ENCODE results near the gene ELL. TPM values are rescaled to one million over a fixed set of nuclear protein-coding genes. Genes with fewer than 3 reads are reported as not detected.
A peak's percentile ranks its signal among the peaks of the same experiment; 100 is the strongest.

The ELL gene
- total RNA-seq, 3 donors from 2014 or later (not counting 1 experiment from before 2014, with no cell fraction given): 61.1 to 64.3 (median 63.8) TPM

DNA sequence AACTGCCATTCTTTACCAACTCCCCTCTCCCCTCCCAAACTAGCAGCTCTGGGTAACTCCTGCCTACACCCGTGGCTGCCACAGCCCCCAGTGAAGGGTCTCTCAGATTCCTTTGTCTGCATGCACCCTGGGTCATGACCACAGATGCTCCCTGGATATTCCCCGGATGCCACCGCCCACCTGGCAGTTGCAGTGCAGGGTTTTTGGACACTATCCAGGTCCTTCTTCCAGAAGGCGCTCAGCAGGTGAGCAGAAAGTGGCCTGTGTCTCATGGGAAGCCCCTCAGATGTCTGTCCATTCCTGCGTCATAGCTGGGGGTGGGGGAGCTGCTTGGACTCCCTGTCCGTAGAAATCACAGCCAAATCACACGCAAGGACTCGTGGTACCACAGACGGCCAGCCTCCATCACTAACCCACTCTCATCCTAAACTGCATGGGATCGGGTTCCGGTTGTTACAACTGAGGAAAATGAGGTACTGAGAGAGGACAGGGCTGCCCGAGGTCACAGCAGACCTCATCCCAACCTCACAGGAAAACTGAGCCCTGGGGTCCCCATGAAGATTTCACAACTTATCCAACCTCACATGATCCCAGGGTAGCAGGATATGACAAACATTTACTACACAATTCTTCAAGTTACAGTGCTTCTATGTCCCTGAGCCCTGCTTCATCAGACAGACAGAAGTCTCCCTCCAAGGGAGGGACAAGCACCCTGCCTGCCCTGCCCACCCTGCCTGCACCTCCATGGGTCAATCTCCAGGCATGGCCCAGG, 38.6 kb downstream of the ELL start:
- Histone ChIP-seq H3K27me3 (ENCODE audit: control insufficient read depth, insufficient read depth, low read length) (no peaks in the 10 kb centered on the region), H3K27ac (ENCODE audit: low read length) (no peak overlapping the region), H3K4me1 (ENCODE audit: control insufficient read depth, insufficient read depth, low read length) (peaks cover 83% of the 10 kb centered on the region), H3K4me3 (ENCODE audit: low read length) (no peak overlapping the region), H3K9me3 (ENCODE audit: control insufficient read depth, insufficient read depth, low read length) (no peaks in the 10 kb centered on the region), H3K36me3 (ENCODE audit: control insufficient read depth, insufficient read depth, low read length) (no peaks in the 10 kb centered on the region)
- intact Hi-C loops (cut with micrococcal nuclease): no loop called here
- Mint-ChIP-seq H3K27me3 (ENCODE audit: low read depth in 2 of 2) (no peaks in the 10 kb centered on the region), H3K27ac (peak overlapping the region; percentile 36 to 65), H3K36me3 (no peaks in the 10 kb centered on the region), H3K4me3 (no peak overlapping the region), H3K9me3 (no peaks in the 10 kb centered on the region), H3K4me1 (peaks cover 52 to 78% of the 10 kb centered on the region in 2 donors)
- DNase-seq (no peak), ATAC-seq (no peak)
- WGBS (ENCODE audit: insufficient coverage): 95% methylated on average over 12 of the region's 12 CpGs
- TF ChIP-seq, protein P1, sequence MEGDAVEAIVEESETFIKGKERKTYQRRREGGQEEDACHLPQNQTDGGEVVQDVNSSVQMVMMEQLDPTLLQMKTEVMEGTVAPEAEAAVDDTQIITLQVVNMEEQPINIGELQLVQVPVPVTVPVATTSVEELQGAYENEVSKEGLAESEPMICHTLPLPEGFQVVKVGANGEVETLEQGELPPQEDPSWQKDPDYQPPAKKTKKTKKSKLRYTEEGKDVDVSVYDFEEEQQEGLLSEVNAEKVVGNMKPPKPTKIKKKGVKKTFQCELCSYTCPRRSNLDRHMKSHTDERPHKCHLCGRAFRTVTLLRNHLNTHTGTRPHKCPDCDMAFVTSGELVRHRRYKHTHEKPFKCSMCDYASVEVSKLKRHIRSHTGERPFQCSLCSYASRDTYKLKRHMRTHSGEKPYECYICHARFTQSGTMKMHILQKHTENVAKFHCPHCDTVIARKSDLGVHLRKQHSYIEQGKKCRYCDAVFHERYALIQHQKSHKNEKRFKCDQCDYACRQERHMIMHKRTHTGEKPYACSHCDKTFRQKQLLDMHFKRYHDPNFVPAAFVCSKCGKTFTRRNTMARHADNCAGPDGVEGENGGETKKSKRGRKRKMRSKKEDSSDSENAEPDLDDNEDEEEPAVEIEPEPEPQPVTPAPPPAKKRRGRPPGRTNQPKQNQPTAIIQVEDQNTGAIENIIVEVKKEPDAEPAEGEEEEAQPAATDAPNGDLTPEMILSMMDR (IDR thresholded peaks at IDR 0.05): no peak

DNA sequence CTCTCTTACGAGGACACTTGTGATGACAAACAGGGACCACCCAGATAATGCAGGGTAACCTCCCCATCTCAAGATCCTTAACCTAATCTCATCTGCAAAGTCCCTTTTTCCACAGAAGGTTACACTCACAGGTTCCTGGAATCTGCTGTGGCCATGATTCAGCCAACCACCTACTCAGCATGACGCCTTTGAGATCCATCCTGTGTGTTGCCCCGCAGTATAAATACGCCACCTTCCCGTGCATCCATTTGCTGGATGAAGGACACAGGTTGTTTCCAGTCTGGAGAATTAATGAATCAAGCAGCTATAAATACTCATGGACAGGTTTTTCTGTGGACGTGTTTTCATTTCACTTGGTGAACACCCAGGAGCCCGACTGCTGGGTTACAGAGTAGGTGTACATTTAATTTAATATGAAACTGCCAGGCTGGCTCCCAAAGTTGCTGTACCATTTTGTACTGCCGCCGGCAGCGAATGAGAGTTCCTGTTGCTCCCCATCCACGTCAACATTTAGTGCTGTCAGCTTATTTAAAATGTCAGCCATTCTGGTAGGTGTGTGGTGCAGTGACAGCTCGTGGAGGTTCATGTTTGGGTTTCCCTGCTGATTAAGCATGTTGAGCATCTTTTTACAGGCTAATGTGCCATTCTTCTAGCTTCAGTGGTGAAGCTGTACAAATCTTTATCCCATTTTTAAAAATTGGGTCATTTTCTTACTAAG, 40.2 kb downstream of the ELL start:
- H3K36me3 ChIP-seq (ENCODE audit: control insufficient read depth, insufficient read depth, low read length): no peaks in the 10 kb centered on the region
- Mint-ChIP-seq H3K36me3 (no peaks in the 10 kb centered on the region), H3K9me3 (no peaks in the 10 kb centered on the region), H3K4me3 (peak overlapping the region; percentile 22), H3K27me3 (ENCODE audit: low read depth in 2 of 2) (no peaks in the 10 kb centered on the region), H3K27ac (peak overlapping the region; percentile 74 to 99), H3K4me1 (peaks cover 56 to 78% of the 10 kb centered on the region in 2 donors)
- 88% methylated on average over 12 of the region's 12 CpGs for WGBS (ENCODE audit: insufficient coverage)
- peaks cover 84% of the 10 kb centered on the region for H3K4me1 ChIP-seq (ENCODE audit: control insufficient read depth, insufficient read depth, low read length)
- intact Hi-C loops (cut with micrococcal nuclease): no loop called here
- no peak overlapping the region for H3K27ac ChIP-seq (ENCODE audit: low read length)
- TF ChIP-seq, protein P1 (IDR thresholded peaks at IDR 0.05): no peak
- no peaks in the 10 kb centered on the region for H3K9me3 ChIP-seq (ENCODE audit: control insufficient read depth, insufficient read depth, low read length)
- no peaks in the 10 kb centered on the region for H3K27me3 ChIP-seq (ENCODE audit: control insufficient read depth, insufficient read depth, low read length)
- DNase-seq: no peak
- no peak overlapping the region for H3K4me3 ChIP-seq (ENCODE audit: low read length)
- ATAC-seq: no peak

DNA sequence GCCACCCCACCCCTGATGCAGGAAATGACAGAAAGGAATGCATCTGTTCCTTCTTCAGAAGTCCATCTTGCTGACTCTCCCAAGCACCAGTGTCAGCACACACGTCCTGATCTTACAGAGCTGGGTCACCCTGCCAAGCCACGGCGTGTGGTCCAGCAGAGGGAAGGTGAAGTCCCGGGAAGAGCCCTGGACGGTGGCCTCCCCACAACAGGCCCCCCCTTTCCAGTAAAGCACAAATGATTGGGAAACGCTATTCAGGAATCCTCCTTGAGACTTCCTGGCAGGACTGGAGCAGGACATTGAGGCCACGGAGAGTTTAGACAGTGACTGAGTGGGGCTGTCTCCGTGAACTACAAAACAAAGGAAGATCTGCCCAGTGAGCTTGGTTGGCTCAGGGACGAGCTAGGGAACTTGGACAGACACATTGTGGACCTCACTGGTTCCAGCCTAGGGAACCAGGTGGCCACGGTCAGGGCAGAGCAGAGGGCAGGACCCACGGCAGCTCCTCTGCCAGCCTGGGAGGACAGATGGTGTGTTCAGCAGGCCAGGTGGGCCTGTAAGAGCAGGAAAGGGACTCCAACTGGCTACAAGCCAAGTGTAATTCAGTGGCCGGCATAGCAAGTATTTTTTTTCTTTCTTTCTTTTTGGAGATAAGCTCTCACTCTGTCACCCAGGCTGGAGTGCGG, 41.7 kb downstream of the ELL start:
- WGBS (ENCODE audit: insufficient coverage): 75% methylated on average over 13 of the region's 13 CpGs
- TF ChIP-seq, protein P1 (IDR thresholded peaks at IDR 0.05): no peak
- Mint-ChIP-seq H3K36me3 (no peaks in the 10 kb centered on the region), H3K4me1 (peaks cover 59 to 82% of the 10 kb centered on the region in 2 donors), H3K27me3 (ENCODE audit: low read depth in 2 of 2) (no peaks in the 10 kb centered on the region), H3K9me3 (no peaks in the 10 kb centered on the region), H3K27ac (peak overlapping the region; percentile 93 to 99), H3K4me3 (peak overlapping the region; percentile 35)
- no peak for DNase-seq
- intact Hi-C loops (cut with micrococcal nuclease): no loop called here
- no peaks in the 10 kb centered on the region for H3K9me3 ChIP-seq (ENCODE audit: control insufficient read depth, insufficient read depth, low read length)
- no peaks in the 10 kb centered on the region for H3K27me3 ChIP-seq (ENCODE audit: control insufficient read depth, insufficient read depth, low read length)
- H3K36me3 ChIP-seq (ENCODE audit: control insufficient read depth, insufficient read depth, low read length): no peaks in the 10 kb centered on the region
- no peak for ATAC-seq
- no peak overlapping the region for H3K4me3 ChIP-seq (ENCODE audit: low read length)
- H3K4me1 ChIP-seq (ENCODE audit: control insufficient read depth, insufficient read depth, low read length): peaks cover 85% of the 10 kb centered on the region
- peak overlapping the region; percentile 39 for H3K27ac ChIP-seq (ENCODE audit: low read length)

Measured in natural killer cell (primary cell).